ENCODE results near the gene ODR4.

The ODR4 gene

DNA sequence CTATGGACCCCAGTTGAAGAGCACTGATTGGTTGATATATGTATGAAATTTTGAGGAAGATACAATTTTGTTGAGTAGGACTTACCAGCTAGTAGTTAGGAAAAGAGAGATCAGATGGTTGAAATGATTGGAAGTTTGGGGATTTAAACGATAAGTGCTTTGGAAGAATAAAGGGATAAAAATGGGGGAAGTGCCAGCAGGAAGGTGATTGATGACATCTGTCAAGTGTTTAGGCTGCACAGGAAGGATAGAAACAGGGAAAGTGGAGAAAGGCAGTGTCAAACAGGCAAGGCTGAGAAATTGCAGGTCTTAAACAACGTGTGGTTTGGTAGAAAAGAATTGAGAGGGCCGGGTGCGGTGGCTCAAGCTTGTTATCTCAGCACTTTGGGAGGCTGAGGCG lies 62.9 kb downstream of the ODR4 start:
- Histone ChIP-seq H3K4me1 (ENCODE audit: low read length) (peaks cover 51% of the 10 kb centered on the region), H3K4me2 (ENCODE audit: low read length) (no peak overlapping the region), H2AFZ (ENCODE audit: low read depth, low read length) (no peak overlapping the region), H3K27ac (ENCODE audit: low read length) (no peak overlapping the region), H3K9ac (ENCODE audit: low read length) (no peak overlapping the region), H3K36me3 (replicated peaks; ENCODE audit: low read depth, low read length) (peaks cover under 1% of the 10 kb centered on the region), H3K4me3 (ENCODE audit: low read length) (no peak overlapping the region), H4K20me1 (ENCODE audit: insufficient read depth, low read length) (no peaks in the 10 kb centered on the region), H3K79me2 (ENCODE audit: low read length) (no peaks in the 10 kb centered on the region), H3K27me3 (ENCODE audit: low read depth, low read length) (no peaks in the 10 kb centered on the region), H3K9me3 (ENCODE audit: insufficient read depth, low read length) (peaks cover 3% of the 10 kb centered on the region; the same call in 1 of the 2 replicates)
- no peak for TF ChIP-seq EZH2phosphoT487 (IDR thresholded peaks at IDR 0.05; ENCODE audit: low read depth)
- TF ChIP-seq, protein P1, sequence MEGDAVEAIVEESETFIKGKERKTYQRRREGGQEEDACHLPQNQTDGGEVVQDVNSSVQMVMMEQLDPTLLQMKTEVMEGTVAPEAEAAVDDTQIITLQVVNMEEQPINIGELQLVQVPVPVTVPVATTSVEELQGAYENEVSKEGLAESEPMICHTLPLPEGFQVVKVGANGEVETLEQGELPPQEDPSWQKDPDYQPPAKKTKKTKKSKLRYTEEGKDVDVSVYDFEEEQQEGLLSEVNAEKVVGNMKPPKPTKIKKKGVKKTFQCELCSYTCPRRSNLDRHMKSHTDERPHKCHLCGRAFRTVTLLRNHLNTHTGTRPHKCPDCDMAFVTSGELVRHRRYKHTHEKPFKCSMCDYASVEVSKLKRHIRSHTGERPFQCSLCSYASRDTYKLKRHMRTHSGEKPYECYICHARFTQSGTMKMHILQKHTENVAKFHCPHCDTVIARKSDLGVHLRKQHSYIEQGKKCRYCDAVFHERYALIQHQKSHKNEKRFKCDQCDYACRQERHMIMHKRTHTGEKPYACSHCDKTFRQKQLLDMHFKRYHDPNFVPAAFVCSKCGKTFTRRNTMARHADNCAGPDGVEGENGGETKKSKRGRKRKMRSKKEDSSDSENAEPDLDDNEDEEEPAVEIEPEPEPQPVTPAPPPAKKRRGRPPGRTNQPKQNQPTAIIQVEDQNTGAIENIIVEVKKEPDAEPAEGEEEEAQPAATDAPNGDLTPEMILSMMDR (IDR thresholded peaks at IDR 0.05; ENCODE audit: low read depth, low read length), result no peak

DNA sequence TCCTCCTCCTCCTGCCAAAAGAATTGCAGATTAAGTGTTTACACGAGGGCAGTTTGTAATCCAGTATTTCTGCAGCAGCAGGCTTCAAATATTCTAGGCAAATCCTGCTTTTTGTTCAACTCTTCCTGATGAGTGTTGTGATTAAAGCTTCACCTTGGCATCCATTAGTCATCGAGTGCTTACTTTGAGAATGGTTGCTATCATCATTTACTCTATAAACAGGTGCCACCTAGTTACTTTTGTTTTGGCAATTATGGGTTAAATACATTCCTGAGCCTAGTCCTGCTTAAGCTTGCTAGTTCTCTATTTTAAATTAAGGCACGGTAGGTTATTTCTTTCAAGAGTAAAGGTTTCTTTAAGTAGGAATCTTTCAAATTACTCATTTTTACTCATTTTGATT lies 64.9 kb downstream of the ODR4 start:
- H3K4me2 ChIP-seq (ENCODE audit: low read length), result peak overlapping the region; percentile 62

DNA sequence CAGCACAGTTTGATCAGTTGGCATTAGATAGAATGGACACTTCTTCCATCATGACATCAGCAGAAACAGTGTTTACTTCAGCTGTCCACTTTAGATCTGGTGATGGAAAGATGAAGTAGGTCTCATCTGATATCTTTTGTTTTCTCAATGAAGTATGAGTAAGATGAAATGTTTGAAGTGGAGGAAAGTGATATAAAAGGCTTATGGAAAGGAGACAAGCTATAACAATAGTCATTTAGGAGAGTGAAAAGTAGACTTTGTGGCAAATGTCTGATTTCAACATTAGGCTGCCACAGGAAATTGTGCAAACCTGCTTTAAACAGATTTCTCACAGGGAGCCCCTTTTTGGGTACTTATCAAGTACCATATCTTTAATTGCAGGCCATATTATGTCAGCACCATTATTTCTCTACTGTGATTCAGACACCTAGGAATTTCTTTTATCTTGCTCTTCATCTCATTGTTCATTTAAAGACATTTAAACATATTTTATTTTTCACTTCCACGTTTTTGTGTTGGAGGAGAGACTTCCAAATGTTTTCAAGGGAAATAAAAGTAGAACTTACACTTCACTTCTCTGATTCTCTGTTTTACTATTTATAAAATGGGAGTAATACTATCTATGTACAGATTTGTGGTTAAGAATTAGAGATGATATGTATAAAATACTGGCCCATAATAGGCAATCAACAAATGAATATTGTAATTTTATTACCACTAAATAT lies 67.2 kb downstream of the ODR4 start:
- no peak overlapping the region for H3K4me3 ChIP-seq (ENCODE audit: low read length)

More for the DNA sequence above, 64.9 kb downstream of the ODR4 start:
- Histone ChIP-seq H3K4me3 (ENCODE audit: low read length) (peak overlapping the region; percentile 38), H3K4me1 (ENCODE audit: low read length) (peaks cover 61% of the 10 kb centered on the region), H3K79me2 (ENCODE audit: low read length) (no peaks in the 10 kb centered on the region), H3K9ac (ENCODE audit: low read length) (peak overlapping the region; percentile 55), H3K27ac (ENCODE audit: low read length) (peak overlapping the region; percentile 87), H3K27me3 (ENCODE audit: low read depth, low read length) (no peaks in the 10 kb centered on the region), H4K20me1 (ENCODE audit: insufficient read depth, low read length) (no peaks in the 10 kb centered on the region), H2AFZ (ENCODE audit: low read depth, low read length) (no peak overlapping the region), H3K36me3 (replicated peaks; ENCODE audit: low read depth, low read length) (peaks cover 13% of the 10 kb centered on the region), H3K9me3 (ENCODE audit: insufficient read depth, low read length) (peaks cover 9% of the 10 kb centered on the region)
- TF ChIP-seq, protein P1 (IDR thresholded peaks at IDR 0.05; ENCODE audit: low read depth, low read length), result no peak
- TF ChIP-seq EZH2phosphoT487 (IDR thresholded peaks at IDR 0.05; ENCODE audit: low read depth), result no peak

DNA sequence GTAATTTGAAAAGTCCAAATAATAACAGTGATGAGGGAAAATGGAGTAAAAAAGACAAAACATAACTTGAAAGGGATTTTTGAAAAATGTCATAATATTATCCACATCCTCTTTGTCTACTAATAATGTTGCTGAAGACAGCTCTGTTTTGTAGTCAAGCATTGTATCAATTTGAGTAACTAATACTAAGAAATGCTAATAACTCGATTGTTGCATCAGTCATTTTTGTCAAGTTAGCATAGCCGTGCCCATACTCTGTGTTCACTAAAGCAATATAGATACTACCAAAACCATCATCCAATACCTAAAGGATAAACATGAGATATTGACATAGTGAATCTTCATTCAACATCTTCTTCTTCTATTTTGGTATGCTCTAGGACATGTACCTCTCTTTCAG lies 68.0 kb downstream of the ODR4 start:
- Histone ChIP-seq H3K4me1 (ENCODE audit: low read length) (peaks cover 60% of the 10 kb centered on the region), H3K27ac (ENCODE audit: low read length) (peak overlapping the region; percentile 87), H3K9ac (ENCODE audit: low read length) (no peak overlapping the region), H3K36me3 (replicated peaks; ENCODE audit: low read depth, low read length) (peaks cover 13% of the 10 kb centered on the region), H3K9me3 (ENCODE audit: insufficient read depth, low read length) (peaks cover 6% of the 10 kb centered on the region), H2AFZ (ENCODE audit: low read depth, low read length) (no peak overlapping the region), H3K79me2 (ENCODE audit: low read length) (no peaks in the 10 kb centered on the region), H4K20me1 (ENCODE audit: insufficient read depth, low read length) (no peaks in the 10 kb centered on the region), H3K4me2 (ENCODE audit: low read length) (peak overlapping the region; percentile 45), H3K27me3 (ENCODE audit: low read depth, low read length) (no peaks in the 10 kb centered on the region), H3K4me3 (ENCODE audit: low read length) (no peak overlapping the region)
- TF ChIP-seq, protein P1 (IDR thresholded peaks at IDR 0.05; ENCODE audit: low read depth, low read length), result no peak
- no peak for TF ChIP-seq EZH2phosphoT487 (IDR thresholded peaks at IDR 0.05; ENCODE audit: low read depth)

More for the DNA sequence above, 67.2 kb downstream of the ODR4 start:
- H2AFZ ChIP-seq (ENCODE audit: low read depth, low read length), result no peak overlapping the region
- TF ChIP-seq, protein P1 (IDR thresholded peaks at IDR 0.05; ENCODE audit: low read depth, low read length), result no peak
- TF ChIP-seq EZH2phosphoT487 (IDR thresholded peaks at IDR 0.05; ENCODE audit: low read depth), result no peak
- peak overlapping the region; percentile 87 for H3K27ac ChIP-seq (ENCODE audit: low read length)
- no peaks in the 10 kb centered on the region for H3K79me2 ChIP-seq (ENCODE audit: low read length)
- peaks cover 61% of the 10 kb centered on the region for H3K4me1 ChIP-seq (ENCODE audit: low read length)
- H3K9ac ChIP-seq (ENCODE audit: low read length), result peak overlapping the region; percentile 17; the same call in 1 of the 2 replicates
- no peaks in the 10 kb centered on the region for H4K20me1 ChIP-seq (ENCODE audit: insufficient read depth, low read length)
- H3K4me2 ChIP-seq (ENCODE audit: low read length), result peak overlapping the region; percentile 45
- peaks cover 9% of the 10 kb centered on the region for H3K9me3 ChIP-seq (ENCODE audit: insufficient read depth, low read length)
- no peaks in the 10 kb centered on the region for H3K27me3 ChIP-seq (ENCODE audit: low read depth, low read length)
- peaks cover 13% of the 10 kb centered on the region for H3K36me3 ChIP-seq (replicated peaks; ENCODE audit: low read depth, low read length)

Measured in OCI-LY3 (cell line).